ENCODE measurements around the gene SPATA46.

- TF ChIP-seq CTCF (IDR thresholded peaks at IDR 0.05; ENCODE audit: low read length) = no peak
- TF ChIP-seq EZH2phosphoT487 (IDR thresholded peaks at IDR 0.05; ENCODE audit: low read length) = no peak
- TF ChIP-seq EZH2 (optimal IDR thresholded peaks at IDR 0.05; ENCODE audit: low read depth, low read length) = no peak
These were observed 10.0 kb downstream of the SPATA46 start for GRCh38 chr1:162366671-162367070.

Data from MM.1S (cell line).